SK-N-MC (cell line): ENCODE data around the gene HEATR5A.
"Not testable (repeated sequence)": the region's sequence is repeated elsewhere in the genome, so short reads cannot be mapped to it uniquely, and the experiment has no call there.

Experiments
- DNase-seq: peaks from one replicate; pipeline ENCODE4 v3.0.0-alpha.2; 2011; ENCODE audit warnings: low read depth, low spot score
- H3K27ac ChIP-seq: fragments of 200-600 bp; sonication (generic); 2 replicates; pipeline ENCODE4 v1.5.1; 2016; ENCODE audit warnings: mixed run types
- H3K36me3 ChIP-seq: fragments of 200-600 bp; sonication (generic); 2 replicates; pipeline ENCODE4 v1.6.1; 2017; ENCODE audit warnings: antibody characterized with exemption, low read length, mixed read lengths; ENCODE audit not compliant: insufficient read depth
- H3K4me3 ChIP-seq: fragments of 200-600 bp; sonication (generic); 2 replicates; pipeline ENCODE4 v1.5.1; 2016
- H3K9ac ChIP-seq: fragments of 200-600 bp; sonication (generic); 2 replicates; pipeline ENCODE4 v1.8.0; 2017; ENCODE audit warnings: mixed run types, mixed read lengths; ENCODE audit not compliant: insufficient read length
- H3K9me3 ChIP-seq: fragments of 200-600 bp; sonication (generic); 2 replicates; pipeline ENCODE4 v1.6.1; 2017; ENCODE audit warnings: low read depth, mild to moderate bottlenecking, antibody characterized with exemption, low read length, moderate library complexity, mixed read lengths
- EZH2 ChIP-seq: fragments of 200-600 bp; sonication (generic); IDR thresholded peaks from one replicate; pipeline ENCODE4 v1.6.1; 2017; ENCODE audit warnings: antibody characterized with exemption
- FOXP2 ChIP-seq: optimal IDR thresholded peaks from 2 replicates; pipeline ENCODE3; 2011; ENCODE audit warnings: mild to moderate bottlenecking, moderate library complexity; ENCODE audit not compliant: insufficient read depth; ENCODE audit errors: extremely low read length, control extremely low read depth
- POLR2AphosphoS5 ChIP-seq: IDR thresholded peaks from 2 replicates; pipeline ENCODE4 v1.6.1; 2012; ENCODE audit warnings: mild to moderate bottlenecking, low read depth, low read length, borderline replicate concordance

HEATR5A gene

GRCh38 chr14:31386271-31386670, 34.1 kb downstream of the HEATR5A start:
- Histone ChIP-seq H3K27ac (no peak overlapping the region), H3K9me3 (no peaks in the 10 kb centered on the region)

GRCh38 chr14:31382221-31382620, 38.1 kb downstream of the HEATR5A start:
- H3K9ac ChIP-seq, result no peak overlapping the region
- no peak overlapping the region for H3K4me3 ChIP-seq
- no peaks in the 10 kb centered on the region for H3K36me3 ChIP-seq
- TF ChIP-seq POLR2AphosphoS5, result no peak
- no peak for TF ChIP-seq EZH2
- TF ChIP-seq FOXP2, result no peak
- no peak for DNase-seq
- no peaks in the 10 kb centered on the region for H3K9me3 ChIP-seq
- H3K27ac ChIP-seq, result no peak overlapping the region

More at GRCh38 chr14:31386271-31386670, 34.1 kb downstream of the HEATR5A start:
- DNase-seq, result no peak
- Histone ChIP-seq H3K4me3 (no peak overlapping the region), H3K36me3 (no peaks in the 10 kb centered on the region), H3K9ac (no peak overlapping the region)
- TF ChIP-seq EZH2 (no peak), POLR2AphosphoS5 (no peak), FOXP2 (no peak)

- H3K9me3 ChIP-seq, result no peaks in the 10 kb centered on the region
- H3K27ac ChIP-seq, result no peak overlapping the region
- no peak for DNase-seq
- H3K36me3 ChIP-seq, result no peaks in the 10 kb centered on the region
- no peak overlapping the region for H3K4me3 ChIP-seq
- no peak overlapping the region for H3K9ac ChIP-seq
- no peak for TF ChIP-seq POLR2AphosphoS5
Observed at GRCh38 chr14:31380106-31380505, 40.2 kb downstream of the HEATR5A start.

- not testable (repeated sequence) for H3K9ac ChIP-seq, H3K9me3 ChIP-seq, H3K27ac ChIP-seq, H3K36me3 ChIP-seq, H3K4me3 ChIP-seq, DNase-seq
Observed at GRCh38 chr14:31379125-31379947, 41.0 kb downstream of the HEATR5A start.

- H3K4me3 ChIP-seq, result no peak overlapping the region
- H3K36me3 ChIP-seq, result no peaks in the 10 kb centered on the region
- no peak for TF ChIP-seq FOXP2
- TF ChIP-seq POLR2AphosphoS5, result no peak
- TF ChIP-seq EZH2, result no peak
- H3K27ac ChIP-seq, result no peak overlapping the region
- no peaks in the 10 kb centered on the region for H3K9me3 ChIP-seq
- no peak for DNase-seq
- H3K9ac ChIP-seq, result no peak overlapping the region
Observed at GRCh38 chr14:31377433-31377832, 42.9 kb downstream of the HEATR5A start.

GRCh38 chr14:31371646-31372045, 48.7 kb downstream of the HEATR5A start:
- peak; percentile 22 for DNase-seq
- Histone ChIP-seq H3K4me3 (peak overlapping the region; percentile 56), H3K9ac (peak overlapping the region; percentile 57), H3K36me3 (no peaks in the 10 kb centered on the region), H3K9me3 (no peaks in the 10 kb centered on the region), H3K27ac (peak overlapping the region; percentile 76)
- TF ChIP-seq FOXP2, result no peak
- TF ChIP-seq POLR2AphosphoS5, result no peak
- TF ChIP-seq EZH2, result no peak

GRCh38 chr14:31363331-31364073, 56.8 kb downstream of the HEATR5A start:
- no peak overlapping the region for H3K4me3 ChIP-seq
- DNase-seq, result no peak
- TF ChIP-seq POLR2AphosphoS5, result no peak
- no peak for TF ChIP-seq EZH2
- no peak for TF ChIP-seq FOXP2
- H3K9me3 ChIP-seq, result no peaks in the 10 kb centered on the region
- no peak overlapping the region for H3K9ac ChIP-seq
- no peaks in the 10 kb centered on the region for H3K36me3 ChIP-seq
- H3K27ac ChIP-seq, result no peak overlapping the region

GRCh38 chr14:31362746-31363145, 57.6 kb downstream of the HEATR5A start:
- Histone ChIP-seq H3K4me3 (no peak overlapping the region), H3K9ac (no peak overlapping the region), H3K27ac (no peak overlapping the region), H3K9me3 (no peaks in the 10 kb centered on the region), H3K36me3 (no peaks in the 10 kb centered on the region)
- TF ChIP-seq FOXP2 (no peak), EZH2 (no peak), POLR2AphosphoS5 (no peak)
- no peak for DNase-seq

GRCh38 chr14:31361761-31362160, 58.6 kb downstream of the HEATR5A start:
- not testable (repeated sequence) for H3K9ac ChIP-seq, H3K27ac ChIP-seq, DNase-seq, H3K36me3 ChIP-seq, H3K4me3 ChIP-seq, H3K9me3 ChIP-seq
